Ovary (tissue), 3 donors: ENCODE measurements around the gene MYMK.

Source experiments
- CTCF ChIP-seq, 3 donors: fragments of 450-650 bp in 2 of 3; fragments of 200-600 bp in 1 of 3; IDR thresholded peaks; one replicate each; pipeline versions ENCODE4 v1.5.1 to v1.8.0; 2016 to 2022; ENCODE audit warnings: antibody characterized with exemption in 3 of 3, mild to moderate bottlenecking in 1 of 3
- POLR2A ChIP-seq: fragments of 450-650 bp; IDR thresholded peaks from one replicate; pipeline ENCODE4 v1.6.1; 2017; ENCODE audit warnings: antibody characterized with exemption, mild to moderate bottlenecking, moderate library complexity
- donor health status: DM: no; HTN: no; CAD: no.

GRCh38 chr9:133519693-133520092 is 5.1 kb downstream of the MYMK start:
- TF ChIP-seq CTCF (IDR thresholded peaks at IDR 0.05) (no peak), POLR2A (no peak)
